NB4 (cell line): Measurements from ENCODE around the gene SLC17A5.

Source experiments
- MAX ChIP-seq: IDR thresholded peaks from 2 replicates; pipeline ENCODE4 v1.6.1; 2011; ENCODE audit warnings: low read depth, low read length
- MYC ChIP-seq: IDR thresholded peaks from 2 replicates; pipeline ENCODE4 v1.6.1; 2011; ENCODE audit warnings: low read depth, low read length
- TF ChIP-seq, protein P1 (sequence below): IDR thresholded peaks from one replicate; pipeline ENCODE4 v1.5.1; 2012; ENCODE audit warnings: low read depth, low read length

DNA sequence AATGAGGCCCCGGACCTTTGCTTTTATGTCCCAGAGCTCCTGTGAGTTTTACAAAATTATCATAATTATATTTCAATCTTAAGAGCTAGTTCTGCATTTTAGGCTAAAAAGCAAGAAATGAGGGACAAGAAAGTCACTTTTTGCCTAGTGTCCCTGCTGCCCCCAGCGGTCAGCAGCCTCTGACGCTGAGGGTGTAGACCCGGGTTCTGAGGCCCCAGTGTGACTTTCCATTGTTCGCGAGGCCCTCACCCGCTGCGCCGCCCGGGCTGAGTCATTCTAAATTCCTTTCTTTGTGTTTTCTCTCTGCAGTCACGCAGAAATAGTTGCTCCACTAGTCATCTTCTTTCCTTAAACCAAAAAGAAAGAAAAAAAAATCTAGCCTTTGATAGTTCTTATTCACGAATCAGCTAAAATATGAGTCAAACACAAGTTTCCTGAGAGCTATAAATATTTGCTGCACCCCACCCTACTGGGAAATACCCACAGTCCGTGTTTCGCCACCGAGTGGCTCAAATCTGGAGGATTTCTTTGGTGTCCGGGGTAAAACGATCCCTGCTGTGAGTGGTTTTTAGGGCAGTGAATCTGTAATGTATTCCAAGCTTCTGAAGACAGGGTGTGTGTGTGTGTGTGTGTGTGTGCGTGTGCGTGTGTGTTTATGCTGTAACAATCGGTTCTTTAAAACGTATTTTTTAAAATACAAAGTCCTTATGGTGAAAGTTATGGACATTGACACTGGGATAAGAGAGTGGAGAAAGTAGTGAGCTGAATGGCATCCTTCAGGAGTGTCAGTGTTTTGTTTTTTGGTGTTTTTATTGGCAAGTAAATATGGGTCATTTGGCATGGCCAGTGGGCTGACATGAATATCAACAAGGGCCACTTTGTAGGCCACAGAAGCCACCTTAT is 73.3 kb downstream of the SLC17A5 start:
- TF ChIP-seq, protein P1, sequence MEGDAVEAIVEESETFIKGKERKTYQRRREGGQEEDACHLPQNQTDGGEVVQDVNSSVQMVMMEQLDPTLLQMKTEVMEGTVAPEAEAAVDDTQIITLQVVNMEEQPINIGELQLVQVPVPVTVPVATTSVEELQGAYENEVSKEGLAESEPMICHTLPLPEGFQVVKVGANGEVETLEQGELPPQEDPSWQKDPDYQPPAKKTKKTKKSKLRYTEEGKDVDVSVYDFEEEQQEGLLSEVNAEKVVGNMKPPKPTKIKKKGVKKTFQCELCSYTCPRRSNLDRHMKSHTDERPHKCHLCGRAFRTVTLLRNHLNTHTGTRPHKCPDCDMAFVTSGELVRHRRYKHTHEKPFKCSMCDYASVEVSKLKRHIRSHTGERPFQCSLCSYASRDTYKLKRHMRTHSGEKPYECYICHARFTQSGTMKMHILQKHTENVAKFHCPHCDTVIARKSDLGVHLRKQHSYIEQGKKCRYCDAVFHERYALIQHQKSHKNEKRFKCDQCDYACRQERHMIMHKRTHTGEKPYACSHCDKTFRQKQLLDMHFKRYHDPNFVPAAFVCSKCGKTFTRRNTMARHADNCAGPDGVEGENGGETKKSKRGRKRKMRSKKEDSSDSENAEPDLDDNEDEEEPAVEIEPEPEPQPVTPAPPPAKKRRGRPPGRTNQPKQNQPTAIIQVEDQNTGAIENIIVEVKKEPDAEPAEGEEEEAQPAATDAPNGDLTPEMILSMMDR = peak; percentile 78
- TF ChIP-seq MYC (peak; percentile 21; the same call in 1 of the 2 replicates), MAX (peak; percentile 29; the same call in 1 of the 2 replicates)
